Activated CD4-positive, alpha-beta T cell treated with anti-CD3 and anti-CD28 coated beads, Interleukin-2, amount 50 U/mL, for 48 hours (primary cell): ENCODE measurements around the gene PLEKHA7.

ENCODE experiments used
- DNase-seq, 2 experiments: peaks; one replicate each; pipeline ENCODE4 v3.0.0-alpha.2; 2020

PLEKHA7 gene

GRCh38 chr11:16804104-16804947, 209.9 kb downstream of the PLEKHA7 start:
- no peak for DNase-seq

- DNase-seq: no peak
These were observed 212.8 kb downstream of the PLEKHA7 start for GRCh38 chr11:16801288-16801980.

DNA sequence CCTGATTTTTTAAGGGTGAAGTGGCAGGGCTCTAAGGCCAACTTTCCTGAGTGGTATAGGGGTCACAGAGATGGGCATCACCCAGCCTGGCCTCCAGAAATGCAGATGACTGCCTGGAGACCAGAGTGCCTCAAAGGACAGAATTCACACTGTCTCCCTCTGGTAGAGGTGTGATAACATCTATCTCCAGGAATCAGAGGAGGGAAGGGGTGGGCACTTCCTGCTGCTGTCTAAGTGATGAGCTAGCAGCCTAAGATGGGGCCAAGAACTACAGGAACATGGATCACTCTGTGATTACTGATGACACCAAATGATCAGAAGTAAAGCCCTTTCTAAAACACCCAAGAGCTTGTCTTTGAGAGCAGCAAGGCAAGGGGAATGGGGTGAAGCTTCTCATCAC, 213.8 kb downstream of the PLEKHA7 start:
- no peak for DNase-seq

DNA sequence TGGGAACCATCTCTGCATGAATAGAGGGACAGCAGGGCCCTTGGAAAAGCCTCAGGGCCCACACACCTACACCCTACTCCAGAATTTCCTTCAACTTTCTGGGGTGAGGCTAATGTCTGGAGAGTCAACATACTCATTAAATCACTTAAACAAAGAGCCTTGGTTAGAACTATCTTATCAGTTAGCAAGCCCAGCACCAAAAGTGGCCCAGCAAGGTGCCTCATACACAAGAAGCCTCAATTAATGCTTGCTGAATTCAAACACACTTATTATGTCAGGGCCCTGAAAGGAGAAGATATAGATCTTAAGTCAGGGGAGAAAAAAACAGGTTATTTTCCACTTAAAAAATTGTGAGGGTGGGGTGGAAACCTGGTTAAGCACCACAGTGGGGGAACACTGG, 214.3 kb downstream of the PLEKHA7 start:
- no peak for DNase-seq

DNA sequence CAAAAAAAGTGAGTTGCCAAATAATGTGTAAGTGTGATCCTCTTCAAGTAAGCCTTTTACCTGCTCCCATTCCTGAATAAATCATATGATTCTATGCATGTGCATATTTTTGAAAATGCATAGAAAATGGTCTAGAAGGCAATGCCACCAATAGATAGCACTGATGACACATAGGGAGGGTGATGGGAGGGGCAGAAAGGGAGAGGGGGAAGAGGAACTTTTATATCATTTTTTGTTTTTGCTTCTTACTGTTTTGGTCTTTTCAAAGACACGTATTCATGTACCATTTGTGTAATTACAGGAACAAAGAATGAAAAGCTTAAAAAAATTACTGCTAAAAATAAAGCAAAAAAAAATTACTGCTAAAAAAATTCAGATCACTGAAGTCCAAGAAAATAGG, 215.0 kb downstream of the PLEKHA7 start:
- DNase-seq: no peak

DNA sequence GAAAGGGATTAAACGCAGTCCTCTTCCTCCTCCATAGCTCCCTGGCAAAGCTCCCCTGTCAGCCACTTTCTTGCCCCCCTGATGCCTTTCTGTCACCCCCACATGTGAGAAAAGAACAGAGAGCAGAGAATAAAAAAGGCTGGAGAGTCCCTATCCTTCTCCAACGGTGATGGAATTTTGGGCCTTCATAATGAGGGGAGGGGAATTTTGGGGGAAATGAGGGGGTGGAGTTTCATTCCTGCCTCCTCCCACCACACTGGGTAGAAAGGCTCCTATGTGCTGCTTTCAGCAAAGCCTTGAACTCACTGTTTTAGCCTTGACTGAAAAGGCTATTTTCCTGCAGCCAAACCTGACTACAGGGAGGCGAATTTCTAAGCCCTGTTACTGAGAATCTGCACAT, 216.4 kb downstream of the PLEKHA7 start:
- DNase-seq: no peak

- no peak for DNase-seq
These were observed 217.9 kb downstream of the PLEKHA7 start for GRCh38 chr11:16796311-16796710.

DNA sequence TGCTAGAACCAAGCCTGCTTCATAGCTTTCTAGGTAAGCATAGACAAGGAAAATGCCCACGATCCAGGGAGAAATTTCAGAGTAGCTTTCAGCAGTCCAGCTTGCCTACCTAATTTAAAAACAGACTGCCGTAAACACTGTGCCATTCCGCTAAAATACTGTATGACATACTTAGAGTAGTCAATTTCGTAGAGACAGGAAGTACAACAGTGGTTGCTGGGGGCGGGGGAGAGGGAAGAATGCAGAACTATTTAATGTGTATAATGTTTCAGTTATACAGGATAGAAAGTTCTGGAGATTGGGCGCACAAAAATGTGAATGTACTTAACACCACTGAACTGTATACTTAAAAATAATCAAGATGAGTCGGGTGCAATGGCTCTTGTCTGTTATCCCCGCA, 219.1 kb downstream of the PLEKHA7 start:
- no peak for DNase-seq

GRCh38 chr11:16794047-16794818, 220.0 kb downstream of the PLEKHA7 start:
- no peak for DNase-seq

- DNase-seq: no peak
These were observed 220.7 kb downstream of the PLEKHA7 start for GRCh38 chr11:16793511-16793910.

DNA sequence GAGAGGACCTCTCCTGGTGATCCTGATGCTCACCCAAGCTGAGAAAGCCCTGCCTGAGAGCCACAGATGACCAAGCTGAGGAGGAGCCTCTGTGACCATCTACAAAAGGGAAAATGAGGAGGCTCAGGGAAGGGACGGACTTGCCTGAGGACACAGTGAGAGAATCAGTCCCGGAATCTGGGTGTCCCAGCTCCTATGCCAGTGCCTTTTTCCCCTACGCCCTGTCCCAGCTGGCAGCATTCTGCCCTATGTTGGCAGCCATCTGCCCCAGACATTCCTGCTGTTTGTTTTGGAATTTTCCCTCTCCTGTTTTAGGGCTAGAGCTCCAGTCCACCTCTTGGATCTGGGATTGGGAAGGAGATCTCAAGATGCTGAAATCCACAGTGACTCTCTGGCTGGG, 221.2 kb downstream of the PLEKHA7 start:
- no peak for DNase-seq

DNA sequence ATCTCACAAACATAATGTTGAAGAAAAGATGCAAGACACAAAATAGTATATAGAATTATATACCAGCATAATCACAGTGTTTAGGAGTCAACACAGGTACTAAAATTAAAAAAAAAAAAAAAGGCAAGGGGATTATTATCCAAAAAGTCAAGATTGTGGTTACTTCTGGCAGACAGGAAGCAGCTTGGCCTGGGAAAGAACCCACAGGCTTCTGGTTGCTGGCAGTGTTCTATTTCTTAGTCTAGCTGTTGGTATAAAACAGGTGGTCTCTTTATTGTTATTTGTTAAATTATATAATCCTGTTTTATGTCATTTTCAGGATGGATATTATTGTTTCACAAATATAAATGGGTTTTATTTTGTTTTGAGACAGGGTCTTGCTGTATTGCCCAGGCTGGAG, 221.8 kb downstream of the PLEKHA7 start:
- no peak for DNase-seq

- peak; percentile 11 to 15 for DNase-seq
These were observed 222.8 kb downstream of the PLEKHA7 start for GRCh38 chr11:16791191-16791961.

DNA sequence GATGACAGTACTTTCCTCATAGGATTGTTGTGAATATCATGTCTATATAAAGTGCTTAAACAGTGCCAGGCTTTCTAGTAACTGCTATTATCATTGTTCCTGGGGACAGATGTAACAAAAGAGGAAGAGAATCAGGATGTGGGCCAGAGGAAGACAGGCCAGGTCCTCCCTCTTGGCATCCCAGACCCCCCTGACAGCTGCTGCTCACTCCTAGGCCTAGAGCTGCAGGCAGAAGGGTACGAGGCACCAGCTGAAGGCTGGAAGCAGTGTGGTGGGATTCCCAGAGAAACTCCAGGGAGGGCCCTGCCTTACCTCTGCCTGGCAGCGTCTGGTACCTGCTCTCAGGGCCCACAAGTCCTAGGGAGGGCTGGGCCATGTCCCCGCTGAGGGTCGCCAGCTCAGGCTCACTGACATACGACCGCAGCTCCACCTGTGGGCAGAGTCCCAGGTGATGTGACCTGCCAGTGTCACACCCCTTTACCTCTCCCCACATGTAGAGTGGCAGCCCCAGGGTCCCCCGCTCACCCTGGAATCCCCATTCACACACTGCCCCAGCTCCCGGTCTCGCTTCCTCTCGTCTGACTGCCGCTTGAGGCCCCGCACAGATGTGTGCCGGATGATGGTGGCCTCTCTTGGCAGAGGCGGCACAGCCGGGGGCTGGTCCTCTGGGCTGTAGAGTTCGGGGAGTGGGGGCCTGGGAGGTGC, 223.6 kb downstream of the PLEKHA7 start:
- no peak for DNase-seq

GRCh38 chr11:16789560-16790485, 224.4 kb downstream of the PLEKHA7 start:
- DNase-seq: no peak

DNA sequence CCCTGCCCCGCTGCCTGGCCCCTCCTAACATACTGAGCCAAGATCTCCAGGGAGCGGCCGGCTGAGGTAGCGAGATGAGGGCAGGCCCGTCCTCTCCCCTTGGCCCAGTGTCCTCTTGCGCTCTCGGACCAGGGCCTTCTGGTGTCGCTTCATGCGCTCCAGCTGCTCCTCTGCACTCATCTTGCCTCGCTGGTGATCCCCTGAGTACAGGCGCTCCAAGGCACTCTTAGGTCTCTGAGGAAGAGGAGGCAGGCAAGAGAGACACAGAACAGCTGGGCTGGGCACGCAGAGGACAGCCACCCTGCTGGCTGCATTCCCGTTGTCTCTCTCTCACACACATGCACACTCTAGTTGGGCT, 225.2 kb downstream of the PLEKHA7 start:
- DNase-seq: no peak

- peak; percentile 65 to 69 for DNase-seq
These were observed 225.8 kb downstream of the PLEKHA7 start for GRCh38 chr11:16788141-16789062.

GRCh38 chr11:16787035-16787742, 227.0 kb downstream of the PLEKHA7 start:
- no peak for DNase-seq

DNA sequence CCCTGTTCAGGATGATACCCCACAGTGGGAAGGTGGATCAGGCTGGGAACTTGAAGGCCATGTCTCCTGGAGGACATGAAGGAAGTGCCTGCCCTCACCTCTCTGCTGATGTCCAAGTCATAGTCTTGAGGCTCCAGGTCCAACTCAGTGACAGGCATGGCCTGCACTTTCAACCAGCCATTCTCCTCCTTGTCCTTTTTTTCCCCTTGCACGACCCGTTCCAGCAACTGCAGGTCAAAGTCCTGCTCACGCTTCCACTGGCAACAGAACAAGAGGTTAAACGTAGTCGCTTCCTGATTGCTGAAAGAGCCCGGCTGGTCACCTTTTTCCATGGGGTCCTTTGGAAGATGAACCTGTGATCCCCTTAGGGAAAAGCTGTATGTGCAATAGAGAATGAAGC, 228.1 kb downstream of the PLEKHA7 start:
- no peak for DNase-seq
